Bronchial epithelial cell (primary cell): ENCODE data around the gene BTG2. TPM values are rescaled to one million over a fixed set of nuclear protein-coding genes. Genes with fewer than 3 reads are reported as not detected.
"Not testable (repeated sequence)": the region's sequence is repeated elsewhere in the genome, so short reads cannot be mapped to it uniquely, and the experiment has no call there.

Experiments
- DNase-seq: peaks from one replicate; pipeline ENCODE4 v3.0.0-alpha.2; 2010; ENCODE audit warnings: low read depth
- FAIRE-seq: peaks from 2 replicates; lab custom pipeline; 2011; peaks lifted over from hg19 to GRCh38; lab: Jason Lieb, UNC
- H3K27me3 ChIP-seq: 2 replicates; pipeline ENCODE4 v1.5.1; 2011; ENCODE audit warnings: low read length; ENCODE audit not compliant: control insufficient read depth, insufficient read depth
- H3K36me3 ChIP-seq: 2 replicates; pipeline ENCODE4 v1.5.1; 2011; ENCODE audit warnings: low read length; ENCODE audit not compliant: control insufficient read depth, insufficient read depth
- H3K4me3 ChIP-seq: 2 replicates; pipeline ENCODE4 v1.5.1; 2011; ENCODE audit warnings: mild to moderate bottlenecking, low read depth, low read length, control low read depth
- CTCF ChIP-seq: IDR thresholded peaks from 2 replicates; pipeline ENCODE4 v1.5.1; 2011; ENCODE audit warnings: mild to moderate bottlenecking, moderate library complexity, low read length, control low read depth, inconsistent platforms; ENCODE audit not compliant: insufficient read depth, severe bottlenecking
- total RNA-seq: library from RNA; depleted of rRNA; stranded (reverse); fragments of >200 nt; gene quantifications from 2 replicates; pipeline ENCODE4 v1.2.1, GENCODE V29; 2014

BTG2 gene
- total RNA-seq, 1 donor from 2014 or later = 12.9 TPM

- no peak overlapping the region for H3K4me3 ChIP-seq
- DNase-seq (no peak), FAIRE-seq (no peak)
- peaks cover 12% of the 10 kb centered on the region for H3K36me3 ChIP-seq
- no peaks in the 10 kb centered on the region for H3K27me3 ChIP-seq
- no peak for TF ChIP-seq CTCF
These were observed 6.3 kb downstream of the BTG2 start for GRCh38 chr1:203311368-203312301.

- not testable (repeated sequence) for FAIRE-seq, H3K27me3 ChIP-seq, H3K36me3 ChIP-seq, DNase-seq, H3K4me3 ChIP-seq
These were observed 8.9 kb downstream of the BTG2 start for GRCh38 chr1:203314025-203314759.

- Histone ChIP-seq H3K4me3 (no peak overlapping the region), H3K36me3 (no peaks in the 10 kb centered on the region), H3K27me3 (no peaks in the 10 kb centered on the region)
- DNase-seq (no peak), FAIRE-seq (no peak)
- TF ChIP-seq CTCF = no peak
These were observed 11.3 kb downstream of the BTG2 start for GRCh38 chr1:203316626-203317093.

- DNase-seq = no peak
- TF ChIP-seq CTCF = no peak
- FAIRE-seq = no peak
- Histone ChIP-seq H3K27me3 (no peaks in the 10 kb centered on the region), H3K36me3 (no peaks in the 10 kb centered on the region), H3K4me3 (no peak overlapping the region)
These were observed 12.3 kb downstream of the BTG2 start for GRCh38 chr1:203317429-203318228.

- FAIRE-seq (no peak), DNase-seq (no peak)
- H3K36me3 ChIP-seq = no peaks in the 10 kb centered on the region
- no peaks in the 10 kb centered on the region for H3K27me3 ChIP-seq
- no peak for TF ChIP-seq CTCF
- H3K4me3 ChIP-seq = no peak overlapping the region
These were observed 12.9 kb downstream of the BTG2 start for GRCh38 chr1:203318229-203318517.
